Osteocyte (in vitro differentiated cells): ENCODE data around the gene PSMC5. TPM values are rescaled to one million over a fixed set of nuclear protein-coding genes. Genes with fewer than 3 reads are reported as not detected.

Experiments used
- DNase-seq: peaks from one replicate; pipeline ENCODE4 v3.0.0; 2021; ENCODE audit warnings: mixed read lengths; ENCODE audit not compliant: unreplicated experiment; ENCODE audit errors: extremely low spot score
- H3K27ac Mint-ChIP-seq: one replicate; pipeline ENCODE4 v1.8.0; 2021; ENCODE audit warnings: mild to moderate bottlenecking, mixed read lengths; ENCODE audit not compliant: unreplicated experiment
- H3K27me3 Mint-ChIP-seq: one replicate; pipeline ENCODE4 v1.8.0; 2021; ENCODE audit warnings: mixed read lengths; ENCODE audit not compliant: unreplicated experiment
- H3K36me3 Mint-ChIP-seq: one replicate; pipeline ENCODE4 v1.8.0; 2021; ENCODE audit warnings: mixed read lengths; ENCODE audit not compliant: unreplicated experiment
- H3K4me1 Mint-ChIP-seq: one replicate; pipeline ENCODE4 v1.8.0; 2021; ENCODE audit warnings: mixed read lengths; ENCODE audit not compliant: unreplicated experiment
- H3K4me3 Mint-ChIP-seq: one replicate; pipeline ENCODE4 v1.8.0; 2021; ENCODE audit warnings: mild to moderate bottlenecking, moderate library complexity, mixed read lengths; ENCODE audit not compliant: unreplicated experiment
- H3K9me3 Mint-ChIP-seq: one replicate; pipeline ENCODE4 v1.8.0; 2021; ENCODE audit warnings: mixed read lengths; ENCODE audit not compliant: unreplicated experiment
- total RNA-seq: library from RNA; stranded (reverse); gene quantifications from 2 replicates; pipeline ENCODE4 v1.2.1, GENCODE V29; 2021
- TF ChIP-seq, protein P1 (sequence below): fragments of 200-600 bp; sonication (generic); IDR thresholded peaks from 2 replicates; pipeline ENCODE4 v1.5.0; 2021; ENCODE audit warnings: antibody characterized with exemption, mild to moderate bottlenecking, moderate library complexity

Gene PSMC5
- total RNA-seq, 1 donor from 2014 or later = 106 TPM

DNA sequence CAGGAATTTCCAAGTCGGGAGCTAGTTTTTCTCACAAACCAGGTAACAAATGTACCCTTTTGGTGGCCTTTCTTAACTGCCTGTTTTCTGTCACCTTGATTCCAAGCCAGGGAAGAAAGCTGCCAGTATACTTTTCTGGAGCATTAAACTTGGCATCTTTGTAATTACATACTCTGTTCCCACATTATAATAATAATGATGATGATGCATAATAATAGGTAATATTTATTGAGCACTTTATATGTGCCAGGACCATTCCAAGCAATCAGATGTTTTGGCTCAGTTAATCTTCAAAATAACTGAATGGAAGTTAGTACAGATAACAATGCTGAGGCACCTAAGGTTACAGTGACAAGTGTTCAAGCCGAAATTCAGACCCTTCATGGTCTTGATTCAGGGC, 11.1 kb upstream of the PSMC5 start:
- no peaks in the 10 kb centered on the region for H3K4me1 Mint-ChIP-seq
- no peaks in the 10 kb centered on the region for H3K27me3 Mint-ChIP-seq
- TF ChIP-seq, protein P1, sequence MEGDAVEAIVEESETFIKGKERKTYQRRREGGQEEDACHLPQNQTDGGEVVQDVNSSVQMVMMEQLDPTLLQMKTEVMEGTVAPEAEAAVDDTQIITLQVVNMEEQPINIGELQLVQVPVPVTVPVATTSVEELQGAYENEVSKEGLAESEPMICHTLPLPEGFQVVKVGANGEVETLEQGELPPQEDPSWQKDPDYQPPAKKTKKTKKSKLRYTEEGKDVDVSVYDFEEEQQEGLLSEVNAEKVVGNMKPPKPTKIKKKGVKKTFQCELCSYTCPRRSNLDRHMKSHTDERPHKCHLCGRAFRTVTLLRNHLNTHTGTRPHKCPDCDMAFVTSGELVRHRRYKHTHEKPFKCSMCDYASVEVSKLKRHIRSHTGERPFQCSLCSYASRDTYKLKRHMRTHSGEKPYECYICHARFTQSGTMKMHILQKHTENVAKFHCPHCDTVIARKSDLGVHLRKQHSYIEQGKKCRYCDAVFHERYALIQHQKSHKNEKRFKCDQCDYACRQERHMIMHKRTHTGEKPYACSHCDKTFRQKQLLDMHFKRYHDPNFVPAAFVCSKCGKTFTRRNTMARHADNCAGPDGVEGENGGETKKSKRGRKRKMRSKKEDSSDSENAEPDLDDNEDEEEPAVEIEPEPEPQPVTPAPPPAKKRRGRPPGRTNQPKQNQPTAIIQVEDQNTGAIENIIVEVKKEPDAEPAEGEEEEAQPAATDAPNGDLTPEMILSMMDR = no peak
- H3K4me3 Mint-ChIP-seq = no peak overlapping the region
- no peak overlapping the region for H3K27ac Mint-ChIP-seq
- peaks cover 61% of the 10 kb centered on the region for H3K36me3 Mint-ChIP-seq
- no peaks in the 10 kb centered on the region for H3K9me3 Mint-ChIP-seq
- no peak for DNase-seq

DNA sequence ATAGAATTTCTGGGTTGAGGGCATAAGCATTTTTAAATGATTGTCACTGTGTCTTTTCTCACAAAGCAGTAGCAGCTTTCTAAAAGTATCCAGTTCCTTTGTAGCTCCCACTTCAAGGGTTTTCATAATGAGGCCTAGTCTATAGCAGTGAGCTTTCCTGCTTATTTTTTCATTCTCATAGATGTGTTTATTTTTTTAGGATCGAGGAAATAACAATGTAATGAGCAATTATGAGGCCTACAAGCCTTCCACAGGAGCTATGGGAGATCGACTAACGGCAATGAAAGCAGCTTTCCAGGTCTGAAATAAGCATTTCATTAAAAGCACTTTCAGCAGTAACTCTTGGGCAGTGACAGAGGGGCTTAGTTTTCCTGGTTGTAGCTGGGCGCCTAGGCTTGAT, 10.6 kb upstream of the PSMC5 start:
- no peaks in the 10 kb centered on the region for H3K9me3 Mint-ChIP-seq
- no peak for DNase-seq
- H3K4me1 Mint-ChIP-seq = no peaks in the 10 kb centered on the region
- no peak overlapping the region for H3K4me3 Mint-ChIP-seq
- H3K27me3 Mint-ChIP-seq = no peaks in the 10 kb centered on the region
- TF ChIP-seq, protein P1 = no peak
- H3K27ac Mint-ChIP-seq = no peak overlapping the region
- H3K36me3 Mint-ChIP-seq = peaks cover 60% of the 10 kb centered on the region

DNA sequence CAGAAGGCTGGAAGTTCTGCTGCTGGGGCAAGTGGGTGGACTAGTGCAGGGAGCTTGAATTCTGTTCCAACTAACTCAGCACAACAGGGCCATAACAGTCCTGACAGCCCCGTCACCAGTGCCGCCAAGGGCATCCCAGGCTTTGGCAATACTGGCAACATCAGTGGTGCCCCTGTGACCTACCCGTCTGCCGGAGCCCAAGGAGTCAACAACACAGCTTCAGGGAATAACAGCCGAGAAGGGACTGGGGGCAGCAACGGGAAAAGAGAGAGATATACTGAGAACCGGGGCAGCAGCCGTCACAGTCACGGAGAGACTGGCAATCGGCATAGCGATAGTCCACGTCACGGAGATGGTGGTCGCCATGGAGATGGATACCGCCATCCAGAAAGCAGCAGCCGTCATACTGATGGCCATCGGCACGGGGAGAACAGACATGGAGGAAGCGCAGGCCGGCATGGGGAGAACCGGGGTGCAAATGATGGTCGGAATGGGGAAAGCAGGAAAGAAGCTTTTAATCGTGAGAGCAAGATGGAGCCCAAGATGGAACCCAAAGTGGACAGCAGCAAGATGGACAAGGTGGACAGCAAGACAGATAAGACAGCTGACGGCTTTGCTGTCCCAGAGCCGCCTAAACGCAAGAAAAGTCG, 9.4 kb upstream of the PSMC5 start:
- H3K9me3 Mint-ChIP-seq = no peaks in the 10 kb centered on the region
- H3K4me1 Mint-ChIP-seq = no peaks in the 10 kb centered on the region
- H3K36me3 Mint-ChIP-seq = peaks cover 62% of the 10 kb centered on the region
- no peak overlapping the region for H3K4me3 Mint-ChIP-seq
- no peaks in the 10 kb centered on the region for H3K27me3 Mint-ChIP-seq
- H3K27ac Mint-ChIP-seq = no peak overlapping the region
- TF ChIP-seq, protein P1 = no peak
- DNase-seq = no peak

DNA sequence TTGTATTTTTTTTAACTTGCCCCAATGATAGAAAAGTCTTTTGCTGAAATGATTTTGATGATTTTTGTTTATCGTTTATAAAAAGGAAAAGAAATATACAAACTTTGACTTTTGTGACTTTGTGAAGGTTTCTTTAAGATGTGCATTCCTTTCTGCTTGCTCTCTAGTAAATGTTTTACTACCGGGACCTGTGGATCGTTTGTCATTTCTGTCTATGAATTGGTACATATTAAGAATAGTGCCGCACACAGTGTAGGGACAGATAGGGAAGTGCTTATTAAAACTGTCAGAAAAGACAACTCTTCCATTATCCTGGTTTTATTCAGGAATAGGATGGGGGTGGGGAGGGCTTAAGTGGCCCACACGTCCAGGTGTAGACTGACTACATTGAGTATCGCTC, 8.1 kb upstream of the PSMC5 start:
- H3K4me1 Mint-ChIP-seq = no peaks in the 10 kb centered on the region
- H3K9me3 Mint-ChIP-seq = no peaks in the 10 kb centered on the region
- TF ChIP-seq, protein P1 = no peak
- H3K36me3 Mint-ChIP-seq = peaks cover 65% of the 10 kb centered on the region
- no peak for DNase-seq
- no peak overlapping the region for H3K27ac Mint-ChIP-seq
- H3K27me3 Mint-ChIP-seq = no peaks in the 10 kb centered on the region
- H3K4me3 Mint-ChIP-seq = no peak overlapping the region

DNA sequence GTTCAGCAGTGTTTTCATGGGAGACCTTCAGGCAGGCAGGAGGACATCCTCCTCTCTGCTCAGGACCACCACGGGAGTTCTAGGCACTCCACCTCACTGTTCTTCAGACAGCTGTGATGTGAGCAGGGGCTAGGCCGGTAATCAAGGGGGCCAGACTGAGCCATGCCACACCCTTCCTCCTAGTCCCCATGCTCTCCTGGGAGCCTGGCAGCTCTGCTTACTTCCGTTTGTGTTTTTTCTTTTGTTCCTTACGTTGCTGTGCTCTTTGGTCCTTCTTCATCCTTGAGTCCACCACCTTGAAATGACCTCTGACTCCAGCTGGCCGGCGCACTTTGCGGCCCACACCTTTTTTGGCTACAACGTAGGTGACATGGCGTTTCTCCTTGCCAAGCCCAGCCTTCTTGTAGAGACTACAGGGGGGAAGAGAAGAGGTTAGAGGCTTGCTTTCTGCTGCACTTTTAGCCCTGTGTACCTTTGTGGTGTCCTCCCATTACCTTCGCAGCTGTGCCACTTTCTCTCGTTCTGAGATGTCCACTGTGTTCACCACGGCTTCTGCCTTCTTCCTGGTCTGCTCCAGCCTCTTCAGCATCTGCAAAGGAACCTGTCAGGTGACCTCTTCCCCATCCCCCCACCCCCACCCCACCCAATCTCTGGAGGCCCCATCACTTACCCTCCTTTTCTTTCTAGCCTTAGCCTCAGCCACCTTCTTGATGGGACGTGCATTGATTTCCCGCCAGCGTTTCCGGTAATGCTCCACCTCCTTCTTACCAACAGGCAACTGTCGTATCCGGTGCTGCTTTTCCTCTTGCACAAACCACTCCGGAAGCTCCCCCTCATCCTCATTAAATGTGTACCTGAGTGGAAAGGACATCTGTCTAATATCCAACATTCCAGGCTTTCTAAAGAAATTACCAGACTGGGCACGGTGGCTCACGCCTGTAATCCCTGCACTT, 7.4 kb upstream of the PSMC5 start:
- DNase-seq = no peak
- Mint-ChIP-seq H3K4me1 (no peaks in the 10 kb centered on the region), H3K27ac (peak overlapping the region; percentile 5), H3K36me3 (peaks cover 68% of the 10 kb centered on the region), H3K4me3 (no peak overlapping the region), H3K27me3 (no peaks in the 10 kb centered on the region), H3K9me3 (no peaks in the 10 kb centered on the region)
- TF ChIP-seq, protein P1 = no peak
